DMS53 (cell line): Measurements from ENCODE around the gene BLTP3A.

Experiments
- DNase-seq: peaks from one replicate; lab custom pipeline; 2025; lab: John Stamatoyannopoulos, UW

Gene BLTP3A

GRCh38 chr6:34832942-34833341 lies 41.1 kb downstream of the BLTP3A start:
- DNase-seq, result no peak

- no peak for DNase-seq
These were observed 43.1 kb downstream of the BLTP3A start for GRCh38 chr6:34834789-34835518.

- no peak for DNase-seq
These were observed 44.1 kb downstream of the BLTP3A start for GRCh38 chr6:34836008-34836407.

- DNase-seq, result no peak
These were observed 44.6 kb downstream of the BLTP3A start for GRCh38 chr6:34836451-34836850.

- DNase-seq, result no peak
These were observed 45.6 kb downstream of the BLTP3A start for GRCh38 chr6:34837528-34837927.

- DNase-seq, result peak; percentile 48
These were observed 47.9 kb downstream of the BLTP3A start for GRCh38 chr6:34839666-34840352.
